ENCODE measurements around the gene NAALADL2.

NAALADL2 gene

GRCh38 chr3:175433026-175433674 is 574.0 kb downstream of the NAALADL2 start:
- no peak overlapping the region for H3K4me3 ChIP-seq (ENCODE audit: low read depth, low read length)
- peak; percentile 30 for DNase-seq (ENCODE audit: low read depth)
- no peak for TF ChIP-seq CTCF (conservative IDR thresholded peaks at IDR 0.05; ENCODE audit: low read depth, low read length)

- no peak for TF ChIP-seq CTCF (conservative IDR thresholded peaks at IDR 0.05; ENCODE audit: low read depth, low read length)
- no peak overlapping the region for H3K4me3 ChIP-seq (ENCODE audit: low read depth, low read length)
- no peak for DNase-seq (ENCODE audit: low read depth)
These were observed 575.4 kb downstream of the NAALADL2 start for GRCh38 chr3:175434561-175434960.

GRCh38 chr3:175443682-175444081 is 584.5 kb downstream of the NAALADL2 start:
- H3K4me3 ChIP-seq (ENCODE audit: low read depth, low read length), result no peak overlapping the region
- TF ChIP-seq CTCF (conservative IDR thresholded peaks at IDR 0.05; ENCODE audit: low read depth, low read length), result no peak
- no peak for DNase-seq (ENCODE audit: low read depth)

GRCh38 chr3:175445741-175446140 is 586.6 kb downstream of the NAALADL2 start:
- no peak for TF ChIP-seq CTCF (conservative IDR thresholded peaks at IDR 0.05; ENCODE audit: low read depth, low read length)
- no peak for DNase-seq (ENCODE audit: low read depth)
- H3K4me3 ChIP-seq (ENCODE audit: low read depth, low read length), result no peak overlapping the region

- TF ChIP-seq CTCF (conservative IDR thresholded peaks at IDR 0.05; ENCODE audit: low read depth, low read length), result no peak
- H3K4me3 ChIP-seq (ENCODE audit: low read depth, low read length), result no peak overlapping the region
- no peak for DNase-seq (ENCODE audit: low read depth)
These were observed 588.4 kb downstream of the NAALADL2 start for GRCh38 chr3:175447521-175447920.

GRCh38 chr3:175453361-175453760 is 594.2 kb downstream of the NAALADL2 start:
- no peak overlapping the region for H3K4me3 ChIP-seq (ENCODE audit: low read depth, low read length)
- no peak for DNase-seq (ENCODE audit: low read depth)
- no peak for TF ChIP-seq CTCF (conservative IDR thresholded peaks at IDR 0.05; ENCODE audit: low read depth, low read length)

- no peak overlapping the region for H3K4me3 ChIP-seq (ENCODE audit: low read depth, low read length)
- DNase-seq (ENCODE audit: low read depth), result no peak
- no peak for TF ChIP-seq CTCF (conservative IDR thresholded peaks at IDR 0.05; ENCODE audit: low read depth, low read length)
These were observed 597.3 kb downstream of the NAALADL2 start for GRCh38 chr3:175456466-175456865.

All from choroid plexus epithelial cell (primary cell).